Measurements from ENCODE around the gene MISP. TPM values are rescaled to one million over a fixed set of nuclear protein-coding genes. Genes with fewer than 3 reads are reported as not detected.

MISP gene
- total RNA-seq, 1 experiment from 2014 or later = 0.70 TPM

- H3K27ac Mint-ChIP-seq = peak overlapping the region; percentile 63
- POLR2A ChIA-PET = interaction anchor here (0.7 to 1.6 kb wide), 4 partner anchors 22 to 39 kb away, joined by 3 to 8 read pairs (median 5); no protein-coding TSS in a partner anchor
- H3K4me3 Mint-ChIP-seq = peak overlapping the region; percentile 69
- peaks cover 4% of the 10 kb centered on the region for H3K36me3 Mint-ChIP-seq
- CTCF ChIA-PET = interaction anchor here (0.9 to 3.1 kb wide), 15 partner anchors 9 to 193 kb away, joined by 3 to 17 read pairs (median 6); partner anchors contain the start of genes CDC34, PRSS57 and RNF126
- ATAC-seq (no peak), DNase-seq (ENCODE audit: low spot score) (no peak)
- H3K27me3 Mint-ChIP-seq (ENCODE audit: low read depth) = peaks cover 22% of the 10 kb centered on the region
- peaks cover 5% of the 10 kb centered on the region; the same call in 1 of the 2 replicates for H3K9me3 Mint-ChIP-seq
- peaks cover 10% of the 10 kb centered on the region; the same call in 1 of the 2 replicates for H3K4me1 Mint-ChIP-seq
- peak; percentile 85 for TF ChIP-seq GTF2I (CRISPR knock-in tag; conservative IDR thresholded peaks at IDR 0.05)
- TF ChIP-seq ZNF532 (CRISPR knock-in tag; IDR thresholded peaks at IDR 0.05; ENCODE audit: borderline replicate concordance) = no peak
These were observed 47.6 kb upstream of the MISP start for GRCh38 chr19:703329-703650.

- Mint-ChIP-seq H3K9me3 (peaks cover 5% of the 10 kb centered on the region; the same call in 1 of the 2 replicates), H3K27me3 (ENCODE audit: low read depth) (peaks cover 22% of the 10 kb centered on the region), H3K4me1 (peaks cover 10% of the 10 kb centered on the region; the same call in 1 of the 2 replicates), H3K36me3 (peaks cover 4% of the 10 kb centered on the region), H3K27ac (no peak overlapping the region), H3K4me3 (peak overlapping the region; percentile 69)
- TF ChIP-seq NR3C1 (CRISPR knock-in tag; conservative IDR thresholded peaks at IDR 0.05; ENCODE audit: low read depth) (no peak), MAX (CRISPR knock-in tag; IDR thresholded peaks at IDR 0.05) (peak; percentile 39; the same call in 1 of the 2 replicates), SP1 (CRISPR knock-in tag; conservative IDR thresholded peaks at IDR 0.05) (peak; percentile 65)
- peak; percentile 98 for DNase-seq (ENCODE audit: low spot score)
- ChIA-PET CTCF (interaction anchor here (0.6 to 3.1 kb wide), 17 partner anchors 9 to 193 kb away, joined by 3 to 17 read pairs (median 5); partner anchors contain the start of genes CDC34, PRSS57 and RNF126), POLR2A (interaction anchor here (0.7 to 1.6 kb wide), 4 partner anchors 23 to 38 kb away, joined by 3 to 8 read pairs (median 5); no protein-coding TSS in a partner anchor)
- ATAC-seq = peak; percentile 93
These were observed 47.1 kb upstream of the MISP start for GRCh38 chr19:703651-704446.

- ATAC-seq = no peak
- peak overlapping the region; percentile 60 for H3K4me3 Mint-ChIP-seq
- peaks cover 4% of the 10 kb centered on the region for H3K36me3 Mint-ChIP-seq
- peaks cover 22% of the 10 kb centered on the region for H3K27me3 Mint-ChIP-seq (ENCODE audit: low read depth)
- no peak for TF ChIP-seq PRRX2 (CRISPR knock-in tag; IDR thresholded peaks at IDR 0.05)
- no peak for TF ChIP-seq FOXP1 (CRISPR knock-in tag; IDR thresholded peaks at IDR 0.05; ENCODE audit: borderline replicate concordance)
- H3K27ac Mint-ChIP-seq = no peak overlapping the region
- peaks cover 5% of the 10 kb centered on the region; the same call in 1 of the 2 replicates for H3K9me3 Mint-ChIP-seq
- ChIA-PET POLR2A (interaction anchor here (1.6 kb wide), 1 partner anchor 24 kb away, joined by 8 read pairs; no protein-coding TSS in a partner anchor), CTCF (interaction anchor here (0.6 to 3.1 kb wide), 9 partner anchors 14 to 194 kb away, joined by 3 to 17 read pairs (median 8); partner anchors contain the start of gene RNF126)
- peaks cover 10% of the 10 kb centered on the region; the same call in 1 of the 2 replicates for H3K4me1 Mint-ChIP-seq
- DNase-seq (ENCODE audit: low spot score) = no peak
These were observed 46.5 kb upstream of the MISP start for GRCh38 chr19:704447-704741.

- peaks cover 5% of the 10 kb centered on the region; the same call in 1 of the 2 replicates for H3K9me3 Mint-ChIP-seq
- ChIA-PET CTCF (interaction anchor here (0.6 to 2.3 kb wide), 17 partner anchors 9 to 190 kb away, joined by 3 to 21 read pairs (median 6); partner anchors contain the start of gene RNF126), POLR2A (no interaction called here)
- peaks cover 26% of the 10 kb centered on the region for H3K27me3 Mint-ChIP-seq (ENCODE audit: low read depth)
- DNase-seq (ENCODE audit: low spot score) (peak; percentile 63), ATAC-seq (0 out of 2 replicates have a peak, but pooled peaks have one; percentile 2)
- H3K27ac Mint-ChIP-seq = no peak within 1 kb of the TSS
- H3K4me1 Mint-ChIP-seq = peaks cover 10% of the 10 kb centered on the region
- peak within 1 kb of the TSS; percentile 59 for H3K4me3 Mint-ChIP-seq
- peaks cover 4% of the 10 kb centered on the region for H3K36me3 Mint-ChIP-seq
- TF ChIP-seq HMGA2 (CRISPR knock-in tag; IDR thresholded peaks at IDR 0.05) = no peak
- TF ChIP-seq ZNF138 (CRISPR knock-in tag; conservative IDR thresholded peaks at IDR 0.05) = no peak
- no peak for TF ChIP-seq NFE2L1 (CRISPR knock-in tag; IDR thresholded peaks at IDR 0.05)
- no peak for TF ChIP-seq IRF1 (CRISPR knock-in tag; IDR thresholded peaks at IDR 0.05)
- TF ChIP-seq ATF3 (CRISPR knock-in tag; conservative IDR thresholded peaks at IDR 0.05) = no peak
- no peak for TF ChIP-seq RORB (CRISPR knock-in tag; IDR thresholded peaks at IDR 0.05)
- no peak for TF ChIP-seq CREM (CRISPR knock-in tag; IDR thresholded peaks at IDR 0.05)
- no peak for TF ChIP-seq ZBTB43 (CRISPR knock-in tag; IDR thresholded peaks at IDR 0.05)
- no peak for TF ChIP-seq SOX15 (CRISPR knock-in tag; IDR thresholded peaks at IDR 0.05)
- no peak for TF ChIP-seq GTF2I (CRISPR knock-in tag; conservative IDR thresholded peaks at IDR 0.05)
These were observed 42.5 kb upstream of the MISP start, which contains the start of gene PALM for GRCh38 chr19:708154-709143. PALM (plus strand) TSS chr19:708935; CDS start chr19:709147, 212 bp downstream.
